GM10266 (cell line): ENCODE data around the gene HOXC9.

Experiments used
- DNase-seq: peaks from one replicate; pipeline ENCODE4 v3.0.0; 2012; ENCODE audit errors: extremely low spot score
- CTCF ChIP-seq: IDR thresholded peaks from 2 replicates; pipeline ENCODE4 v1.5.1; 2012; ENCODE audit warnings: mild to moderate bottlenecking, low read depth; ENCODE audit not compliant: control insufficient read depth, insufficient read depth; ENCODE audit errors: missing control alignments

Gene HOXC9

GRCh38 chr12:53969588-53970259 is 30.2 kb upstream of the HOXC9 start:
- no peak for DNase-seq
- no peak for TF ChIP-seq CTCF

GRCh38 chr12:53970451-53970850 is 29.5 kb upstream of the HOXC9 start:
- TF ChIP-seq CTCF: no peak
- no peak for DNase-seq

DNA sequence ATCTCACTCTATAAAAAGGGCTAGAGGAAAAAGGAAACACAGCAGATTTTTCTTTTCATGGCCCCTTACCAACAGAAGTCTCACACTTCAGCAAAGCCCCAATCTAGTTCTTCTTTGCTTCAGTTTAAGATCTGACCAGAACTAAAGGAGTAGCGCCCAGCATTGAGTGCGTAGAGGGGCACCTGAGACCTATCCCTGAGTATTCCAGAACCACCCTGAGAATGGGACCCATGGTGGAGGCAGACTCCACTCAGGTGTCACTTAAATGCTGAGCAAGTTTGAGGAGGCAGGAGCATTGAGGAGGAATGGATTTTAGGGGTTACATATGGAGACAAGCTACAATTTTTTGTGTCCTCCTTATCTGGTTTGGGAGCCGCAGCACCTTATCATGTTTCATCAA is 28.8 kb upstream of the HOXC9 start:
- DNase-seq: no peak
- no peak for TF ChIP-seq CTCF

DNA sequence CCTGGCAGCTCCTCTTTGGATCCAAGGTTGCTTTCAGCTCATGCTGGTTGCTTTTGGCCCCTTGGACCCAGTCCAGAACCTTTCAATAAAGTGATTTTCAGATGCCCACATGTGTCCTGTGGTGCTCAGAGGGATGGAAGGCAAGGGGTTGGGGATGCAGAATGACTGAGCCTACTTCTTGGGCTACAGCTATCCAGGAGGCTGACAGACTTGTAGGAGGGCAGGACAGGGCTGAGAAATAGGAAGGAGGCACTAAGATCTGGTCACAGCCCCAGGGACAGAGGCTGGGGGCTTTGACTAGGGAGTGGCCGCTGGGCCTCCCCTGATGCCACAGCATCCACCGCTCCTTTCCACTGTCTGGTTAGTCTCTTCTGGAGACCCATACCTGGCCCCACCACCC is 28.3 kb upstream of the HOXC9 start:
- DNase-seq: no peak
- TF ChIP-seq CTCF: no peak

DNA sequence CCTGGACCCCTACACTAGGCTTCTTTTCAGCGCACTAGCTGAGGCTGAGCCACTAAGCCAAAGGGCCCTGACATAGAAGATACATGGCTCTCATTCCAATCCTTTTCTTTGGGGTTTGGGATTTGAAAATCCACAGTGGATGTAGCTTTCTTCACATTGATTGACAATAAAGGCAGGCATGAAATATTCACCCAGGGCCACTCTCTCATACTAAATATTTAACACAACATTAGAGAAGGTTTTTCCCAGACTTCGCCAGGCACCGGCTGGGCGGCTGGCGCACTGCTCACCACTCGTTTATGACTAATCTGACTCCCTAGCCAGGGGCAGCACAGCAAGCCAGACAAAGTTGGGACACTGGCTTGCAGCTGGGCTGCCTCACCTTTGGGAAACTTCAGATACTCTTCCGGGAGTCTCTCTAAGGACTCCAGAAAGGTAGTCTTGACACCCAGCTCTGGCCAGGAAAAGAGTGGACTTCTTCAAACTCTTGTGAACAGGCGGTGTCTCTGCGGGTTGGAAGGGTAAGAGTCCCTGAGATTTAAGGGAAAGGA is 27.7 kb upstream of the HOXC9 start:
- DNase-seq: no peak
- TF ChIP-seq CTCF: no peak

DNA sequence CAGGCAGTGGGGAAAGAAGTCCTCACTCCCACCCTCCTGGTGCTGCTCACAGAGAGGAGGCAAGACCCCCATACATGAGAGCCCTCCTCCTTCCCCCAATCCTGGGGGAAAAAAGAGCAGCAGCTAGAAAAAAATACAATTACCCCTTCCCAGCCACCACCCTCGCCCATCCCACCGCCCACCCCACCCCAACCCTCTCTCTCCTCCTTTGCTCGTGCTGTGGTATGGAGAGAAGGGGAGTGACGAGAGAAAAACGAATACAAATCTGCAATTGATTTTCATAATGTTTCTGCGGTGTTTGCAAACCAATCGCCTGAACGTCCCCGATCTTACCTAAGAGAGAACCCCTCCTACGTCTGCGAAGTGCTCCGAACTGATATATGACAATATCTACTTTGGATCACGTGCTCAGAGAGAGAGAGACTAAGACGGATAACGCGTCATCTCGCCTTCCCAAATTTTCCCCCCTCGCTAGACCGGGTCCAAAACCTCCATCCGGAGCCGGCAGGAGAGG is 27.2 kb upstream of the HOXC9 start, which contains the start of gene HOXC11:
TSS of gene HOXC11 (plus strand) at position 405 of the 514 bp plus-strand sequence. CDS start 116 bp downstream, outside the sequence.
- TF ChIP-seq CTCF: no peak
- DNase-seq: no peak
